Right lobe of liver (tissue), 6 donors: ENCODE data around the gene DNAJB1. TPM values are rescaled to one million over a fixed set of nuclear protein-coding genes. Genes with fewer than 3 reads are reported as not detected.

Experiments used
- ATAC-seq, 4 donors: fragments of 200-7000 bp; cut with Tn5 transposase; one replicate each; pipeline ENCODE4 v1.9.1; 2020; ENCODE audit warnings: mild to moderate bottlenecking in 4 of 4, moderate library complexity in 4 of 4
- DNase-seq, 3 donors: peaks; one replicate each; pipeline ENCODE4 v3.0.0-alpha.2; 2020
- H3K27ac ChIP-seq, 3 donors: fragments of 200-600 bp; one replicate each; pipeline ENCODE4 v1.8.0; 2022
- H3K27me3 ChIP-seq, 2 donors: fragments of 200-600 bp; one replicate each; pipeline ENCODE4 v1.8.0; 2022
- H3K36me3 ChIP-seq, 4 donors: fragments of 200-600 bp; sonication (generic) in 1 of 4; one replicate each; pipeline versions ENCODE4 v1.5.1 to v1.8.0; 2017 to 2022; ENCODE audit warnings: control low read depth in 1 of 4
- H3K4me1 ChIP-seq, 4 donors: fragments of 200-600 bp; sonication (generic) in 1 of 4; one replicate each; pipeline versions ENCODE4 v1.5.1 to v1.8.0; 2017 to 2022; ENCODE audit warnings: control low read depth in 1 of 4
- H3K4me3 ChIP-seq, 3 donors: fragments of 200-600 bp; one replicate each; pipeline ENCODE4 v1.8.0; 2022
- H3K9me3 ChIP-seq, 4 donors: fragments of 200-600 bp; sonication (generic) in 1 of 4; one replicate each; pipeline versions ENCODE4 v1.5.1 to v1.8.0; 2017 to 2022; ENCODE audit warnings: control low read depth in 1 of 4
- POLR2A ChIP-seq: fragments of 450-650 bp; IDR thresholded peaks from one replicate; pipeline ENCODE4 v1.6.1; 2017; ENCODE audit warnings: antibody characterized with exemption, mild to moderate bottlenecking
- WGBS: methylation state at CpG from one replicate; pipeline ENCODE4 v1.1.6; 2018; ENCODE audit warnings: low coverage, low lambda C conversion rate; ENCODE audit not compliant: insufficient coverage; ENCODE audit errors: missing lambda C conversion rate; 5-methylcytosine and 5-hydroxymethylcytosine counted together
- intact Hi-C, 2 donors: fragments of 100-400 bp; cut with DNase I; formaldehyde crosslinking; loops; one replicate each; pipeline versions ENCODE4 v1.11.2 to v1.14.1; 2022
- microRNA counts: library from miRNA; unstranded; fragments of <30 nt; microRNA quantifications from one replicate; lab custom pipeline; 2016
- microRNA-seq, 2 donors: library from miRNA; unstranded; fragments of <30 nt; microRNA quantifications; one replicate each; pipeline ENCODE4, GENCODE V29; 2019 to 2020
- small RNA-seq, 2 experiments: library from RNA; depleted of rRNA; stranded (forward); fragments of <200 nt; gene quantifications; one replicate each; pipeline ENCODE3, GENCODE V24; 2016
- total RNA-seq, 6 experiments: library from RNA; depleted of rRNA in 2 of 6; stranded (reverse); fragments of >200 nt in 2 of 6; fragmentation: NEBNext Ultra II Directional in 3 of 6; extraction: Animal tissue kit (Norgen Biotek cat#: 25700) in 3 of 6; gene quantifications; one replicate each; pipeline versions ENCODE4 v1.1.0 to v1.2.4, GENCODE V29; 2016 to 2023
- TF ChIP-seq, protein P1 (sequence below), 4 donors: fragments of 200-600 bp in 3 of 4; fragments of 450-650 bp in 1 of 4; IDR thresholded peaks; one replicate each; pipeline versions ENCODE4 v1.5.1 to v1.8.0; 2016 to 2022; ENCODE audit warnings: antibody characterized with exemption in 4 of 4, mild to moderate bottlenecking in 2 of 4
- donor health status: DM: no; HTN: yes; CAD: no.
- donor health status: DM: no; HTN: no; CAD: no.
- donor health status: DM: no; HTN: no; CAD: no.
- donor health status: DM: no; HTN: yes; CAD: no.
- donor health status: DM: no; HTN: yes; CAD: no.

The DNAJB1 gene
- total RNA-seq, 6 experiments from 2014 or later, result 35.7 to 76.8 (median 52.1) TPM

DNA sequence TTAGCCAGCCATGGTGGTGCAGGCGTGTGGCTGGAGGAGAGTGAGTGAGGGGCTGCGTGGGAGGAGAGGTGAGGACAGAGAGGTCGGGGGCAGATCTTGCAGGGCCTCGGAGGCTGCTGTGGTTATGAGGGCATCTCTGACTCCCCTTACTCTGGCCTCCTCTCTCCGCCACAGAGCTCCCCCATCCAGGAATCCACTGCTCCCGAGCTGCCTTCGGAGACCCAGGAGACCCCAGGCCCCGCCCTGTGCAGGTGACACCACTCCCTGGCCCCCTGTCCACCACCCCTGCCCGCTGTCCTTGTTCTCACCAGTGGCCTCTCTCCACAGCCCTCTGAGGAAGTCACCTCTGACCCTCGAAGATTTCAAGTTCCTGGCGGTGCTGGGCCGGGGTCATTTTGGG is 50.8 kb downstream of the DNAJB1 start:
- peaks cover 0 to 27% (median 5%) of the 10 kb centered on the region in 4 donors for H3K36me3 ChIP-seq

More for the DNA sequence above, 50.8 kb downstream of the DNAJB1 start:
- no peaks in the 10 kb centered on the region for H3K9me3 ChIP-seq
- ATAC-seq, result no peak
- WGBS, result 83% methylated on average over 4 of the region's 12 CpGs
- H3K27me3 ChIP-seq, result no peaks in the 10 kb centered on the region
- intact Hi-C loops, result no loop called here
- H3K4me1 ChIP-seq, result peaks cover 0 to 5% (median 2%) of the 10 kb centered on the region in 4 donors
- no peak overlapping the region for H3K4me3 ChIP-seq
- no peak for DNase-seq
- TF ChIP-seq, protein P1, sequence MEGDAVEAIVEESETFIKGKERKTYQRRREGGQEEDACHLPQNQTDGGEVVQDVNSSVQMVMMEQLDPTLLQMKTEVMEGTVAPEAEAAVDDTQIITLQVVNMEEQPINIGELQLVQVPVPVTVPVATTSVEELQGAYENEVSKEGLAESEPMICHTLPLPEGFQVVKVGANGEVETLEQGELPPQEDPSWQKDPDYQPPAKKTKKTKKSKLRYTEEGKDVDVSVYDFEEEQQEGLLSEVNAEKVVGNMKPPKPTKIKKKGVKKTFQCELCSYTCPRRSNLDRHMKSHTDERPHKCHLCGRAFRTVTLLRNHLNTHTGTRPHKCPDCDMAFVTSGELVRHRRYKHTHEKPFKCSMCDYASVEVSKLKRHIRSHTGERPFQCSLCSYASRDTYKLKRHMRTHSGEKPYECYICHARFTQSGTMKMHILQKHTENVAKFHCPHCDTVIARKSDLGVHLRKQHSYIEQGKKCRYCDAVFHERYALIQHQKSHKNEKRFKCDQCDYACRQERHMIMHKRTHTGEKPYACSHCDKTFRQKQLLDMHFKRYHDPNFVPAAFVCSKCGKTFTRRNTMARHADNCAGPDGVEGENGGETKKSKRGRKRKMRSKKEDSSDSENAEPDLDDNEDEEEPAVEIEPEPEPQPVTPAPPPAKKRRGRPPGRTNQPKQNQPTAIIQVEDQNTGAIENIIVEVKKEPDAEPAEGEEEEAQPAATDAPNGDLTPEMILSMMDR (IDR thresholded peaks at IDR 0.05), result no peak
- no peak for TF ChIP-seq POLR2A
- H3K27ac ChIP-seq, result no peak overlapping the region

MicroRNAs encoded within 50 kb of the gene (microRNA counts, 767-probe panel; counts per million panel counts)
- 237 counts per million for microRNA hsa-miR-639 (lab: Ali Mortazavi, UCI)

Small RNA genes within 50 kb of the gene (microRNA-seq; reads per million reads assigned to microRNA genes)
- gene MIR639, result 1.3 to 3.8 reads per million in 2 donors

Small RNA genes within 50 kb of the gene (small RNA-seq; reads per million reads assigned to genes)
- 0 reads per million in 2 experiments for gene SNRPGP15

Other genes starting within 250 kb of the DNAJB1 start
- gene ADGRE5, start 137.0 kb downstream of the DNAJB1 start, total RNA-seq, result 10 to 100 TPM in 5 of 6 experiments, 1 to 10 TPM in 1; 7.9 to 21.5 (median 15.3) TPM
- gene DDX39A, start 99.1 kb downstream of the DNAJB1 start, total RNA-seq, result 10 to 100 TPM; 12.9 to 34.5 (median 24.6) TPM
- gene PKN1, start 85.1 kb downstream of the DNAJB1 start, total RNA-seq, result 10 to 100 TPM; 19.5 to 49.4 (median 34.1) TPM
- gene PTGER1, start 43.0 kb downstream of the DNAJB1 start, total RNA-seq, result under 1 TPM in 4 of 6 experiments, not detected in 2; 0.16 to 0.32 (median 0.29) TPM
- gene GIPC1, start 22.3 kb downstream of the DNAJB1 start, total RNA-seq, result 10 to 100 TPM; 25.2 to 63.5 (median 29.8) TPM
- gene TECR, start 11.2 kb upstream of the DNAJB1 start, total RNA-seq, result 10 to 100 TPM; 37.9 to 99.0 (median 77.0) TPM
- 100 to 1,000 TPM in 4 of 6 experiments, 10 to 100 TPM in 2; 81.7 to 275 (median 112) TPM for gene NDUFB7, start 53.7 kb upstream of the DNAJB1 start, total RNA-seq
- not detected for gene CLEC17A, start 64.7 kb upstream of the DNAJB1 start, total RNA-seq
- gene ADGRE3, start 156.4 kb upstream of the DNAJB1 start, total RNA-seq, result under 1 TPM in 4 of 6 experiments, not detected in 2; 0.09 to 0.53 (median 0.24) TPM
- gene ZNF333, start 171.7 kb upstream of the DNAJB1 start, total RNA-seq, result 1 to 10 TPM; 2.5 to 6.1 (median 3.8) TPM